ENCODE results near the gene VANGL2.

- no peak for TF ChIP-seq POLR2A (IDR thresholded peaks at IDR 0.05; ENCODE audit: low read depth, low read length)
- TF ChIP-seq CTCF (conservative IDR thresholded peaks at IDR 0.05; ENCODE audit: low read depth, low read length) = no peak
Observed at GRCh38 chr1:160474392-160475242, 74.3 kb downstream of the VANGL2 start.

Measured in IMR-90 (cell line).